Myocyte (in vitro differentiated cells): Measurements from ENCODE around the gene VIL1. TPM values are rescaled to one million over a fixed set of nuclear protein-coding genes. Genes with fewer than 3 reads are reported as not detected.

ENCODE experiments used
- DNase-seq: peaks from one replicate; pipeline ENCODE4 v3.0.0-alpha.2; 2012; ENCODE audit warnings: low read depth
- polyA plus RNA-seq: library from polyadenylated mRNA; unstranded; fragments of >200 nt; gene quantifications from one replicate; pipeline ENCODE4 v1.2.1, GENCODE V29; 2012; ENCODE audit warnings: missing spikeins
- total RNA-seq: library from RNA; depleted of rRNA; stranded (reverse); fragments of >200 nt; gene quantifications from 2 replicates; pipeline ENCODE4 v1.2.3, GENCODE V29; 2014

Gene VIL1
- total RNA-seq = not detected in 2 replicates
- 0.09 TPM for polyA plus RNA-seq

DNA sequence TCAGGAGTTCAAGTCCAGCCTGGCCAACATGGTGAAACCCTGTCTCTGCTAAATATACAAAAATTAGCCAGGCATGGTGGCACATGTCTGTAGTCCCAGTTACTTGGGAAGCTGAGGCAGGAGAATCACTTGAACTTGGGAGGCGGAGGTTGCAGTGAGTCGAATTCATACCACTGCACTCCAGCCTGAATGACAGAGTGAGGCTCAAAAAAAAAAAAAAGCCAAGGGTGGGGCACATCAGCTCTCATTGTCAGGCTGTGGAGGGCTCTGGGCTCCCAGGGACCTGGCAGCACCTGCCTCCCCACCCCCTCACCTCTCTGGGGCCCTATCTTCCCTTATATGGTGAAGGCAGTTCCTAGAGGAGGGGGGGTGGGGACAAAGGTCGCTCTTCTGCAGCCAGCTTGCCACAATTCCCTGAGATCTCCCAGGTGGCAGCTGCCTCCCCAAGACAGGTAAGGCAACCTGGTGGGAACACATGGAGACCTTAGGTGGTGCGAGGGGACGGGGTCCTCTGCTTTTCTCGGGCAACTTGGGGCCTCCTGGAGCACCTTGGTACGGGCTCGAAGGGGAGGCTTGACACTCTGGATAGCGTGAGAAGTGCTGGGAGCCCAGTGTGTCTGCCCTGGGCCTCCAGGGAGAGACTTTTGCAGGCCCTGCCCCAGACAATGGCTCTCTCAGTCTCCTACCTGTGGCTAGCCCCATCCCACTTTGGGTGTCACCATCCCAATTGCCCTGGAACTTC is at the start of gene VIL1:
VIL1 (plus strand) TSS at position 407 of the 742 bp plus-strand sequence. CDS start 4,656 bp downstream, outside the sequence.
- DNase-seq = no peak

DNA sequence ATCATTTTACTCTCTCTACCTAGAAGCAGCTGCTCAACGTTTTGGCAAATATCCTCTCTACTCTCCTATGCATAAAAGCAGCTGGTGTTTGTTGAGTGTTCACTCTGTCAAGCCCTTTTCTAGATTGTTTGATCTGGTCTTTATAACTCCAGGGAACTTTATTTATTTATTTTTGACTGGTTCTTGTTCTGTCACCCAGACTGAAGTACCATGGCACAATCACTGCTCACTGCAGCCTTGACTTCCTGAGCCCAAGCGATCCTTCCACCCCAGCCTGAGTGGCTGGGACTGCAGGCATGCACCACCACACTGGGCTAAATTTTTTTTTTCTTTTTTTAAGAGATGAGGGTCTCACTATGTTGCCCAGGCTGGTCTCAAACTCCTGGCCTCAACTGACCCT is 49.6 kb upstream of the VIL1 start:
- DNase-seq = no peak

DNA sequence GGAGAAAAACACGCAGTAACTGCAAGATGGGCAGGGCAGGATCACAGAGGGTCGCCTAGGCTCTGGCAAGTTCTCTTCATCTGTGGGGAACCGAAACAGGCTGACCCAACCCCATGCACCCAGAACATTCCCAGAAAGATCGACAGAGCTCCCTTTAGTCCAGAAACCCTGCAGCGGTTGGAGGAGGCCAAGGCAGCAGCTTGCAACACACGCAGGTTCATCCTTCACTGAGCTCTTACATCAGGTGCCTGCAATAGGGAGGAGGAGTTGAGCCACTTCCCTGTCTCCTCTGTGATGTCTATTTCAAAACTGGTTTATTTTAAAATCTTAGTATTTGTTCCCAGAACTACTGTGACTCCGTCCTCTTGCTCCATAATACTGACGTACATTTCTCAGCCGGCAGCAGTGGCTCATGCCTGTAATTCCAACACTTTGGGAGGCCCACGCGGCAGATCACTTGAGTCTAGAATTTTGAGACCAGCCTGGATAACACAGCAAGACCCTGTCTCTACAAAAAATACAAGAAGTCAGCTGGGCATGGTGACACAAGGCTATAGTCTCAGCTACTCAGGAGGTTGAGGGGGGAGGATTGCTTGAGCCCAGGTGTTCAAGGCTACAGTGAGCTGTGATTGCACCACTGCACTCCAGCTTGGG is 48.4 kb upstream of the VIL1 start:
- no peak for DNase-seq

DNA sequence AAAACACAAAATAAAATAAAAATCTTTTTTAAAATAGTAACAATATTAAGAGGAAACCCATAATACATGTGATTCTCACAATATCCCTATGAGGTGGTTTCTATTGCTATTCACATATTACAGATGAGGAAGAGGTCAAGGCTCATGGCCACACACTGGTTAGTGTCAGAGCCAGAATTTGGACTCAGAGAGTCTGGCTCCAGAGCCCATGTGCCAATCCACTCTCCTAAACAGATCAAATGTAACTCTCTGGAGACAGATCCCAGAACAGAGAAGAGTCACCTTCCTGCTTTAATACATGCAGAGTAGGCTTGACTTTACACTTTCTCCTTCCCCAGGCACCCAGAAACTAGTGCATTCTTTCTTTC is 47.0 kb upstream of the VIL1 start:
- DNase-seq = no peak

DNA sequence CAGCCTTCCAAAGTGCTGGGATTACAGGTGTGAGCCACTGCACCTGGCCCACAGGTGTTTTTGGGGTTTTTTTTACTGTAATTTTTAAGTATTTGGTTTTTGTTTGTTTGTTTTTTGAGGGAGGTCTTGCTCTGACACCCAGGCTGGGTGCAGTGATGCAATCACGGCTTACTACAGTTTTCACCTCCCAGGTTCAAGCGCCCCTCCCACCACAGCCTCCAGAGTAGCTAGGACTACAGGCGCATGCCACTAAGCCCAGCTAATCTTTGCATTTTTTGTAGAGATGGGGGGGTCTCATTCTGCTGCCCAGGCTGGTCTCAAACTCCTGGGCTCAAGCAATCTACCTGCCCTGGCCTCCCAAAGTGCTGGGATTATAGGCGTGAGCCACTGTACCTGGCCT is 44.1 kb upstream of the VIL1 start:
- DNase-seq = no peak

DNA sequence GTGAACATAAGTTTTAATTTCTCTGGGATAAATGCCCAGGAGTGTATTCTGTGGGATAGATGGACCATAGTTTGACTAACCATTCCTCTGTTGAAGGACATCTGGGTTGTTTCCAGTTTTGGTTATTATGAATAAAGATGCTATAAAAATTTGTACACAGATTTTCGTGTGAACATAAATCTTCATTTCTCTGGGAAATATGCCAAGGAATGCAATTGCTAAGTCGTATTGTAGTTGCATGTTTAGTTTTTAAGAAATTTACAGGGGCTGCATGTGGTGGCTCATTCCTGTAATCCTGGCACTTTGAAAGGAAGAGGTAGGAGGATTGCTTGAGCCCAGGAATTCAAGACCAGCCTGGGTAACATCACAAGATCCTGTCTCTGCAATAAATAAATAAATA is 43.7 kb upstream of the VIL1 start:
- DNase-seq = peak; percentile 59

DNA sequence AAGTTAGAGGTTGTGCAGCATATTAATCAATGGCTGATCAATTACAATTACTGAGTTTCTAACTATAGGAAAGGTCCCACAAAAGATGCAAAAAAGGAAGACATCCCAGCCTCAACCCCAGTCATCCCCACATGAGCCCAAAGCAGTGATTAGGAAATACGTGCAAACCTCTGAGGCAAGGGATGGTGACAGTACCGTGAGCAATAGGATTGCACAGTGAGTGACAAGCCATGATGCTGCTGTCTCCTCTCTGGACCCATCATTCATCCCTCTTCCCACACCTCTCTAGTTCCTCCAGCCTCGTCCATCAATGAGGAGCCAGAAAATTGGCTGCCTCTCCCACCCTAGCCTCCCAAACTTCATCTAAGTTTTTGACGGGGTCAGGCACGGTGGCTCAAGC is 40.9 kb upstream of the VIL1 start:
- DNase-seq = no peak

DNA sequence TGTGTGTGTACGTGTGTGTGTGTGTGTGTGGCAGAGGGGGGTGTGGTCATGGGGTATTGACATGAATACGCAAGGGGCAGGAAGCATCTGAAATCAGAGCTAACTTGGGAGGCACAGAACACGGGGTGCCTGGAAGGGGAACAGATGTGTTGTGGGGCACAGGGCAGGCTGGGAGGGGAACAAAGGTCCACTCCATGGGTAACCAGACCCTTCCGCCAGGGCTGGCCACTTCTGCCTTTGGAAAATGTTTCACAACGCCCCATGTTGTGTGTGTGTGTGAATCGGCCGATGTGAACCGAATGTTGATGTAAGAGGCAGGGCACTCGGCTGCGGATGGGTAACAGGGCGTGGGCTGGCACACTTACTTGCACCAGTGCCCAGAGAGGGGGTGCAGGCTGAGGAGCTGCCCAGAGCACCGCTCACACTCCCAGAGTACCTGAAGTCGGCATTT is 37.0 kb upstream of the VIL1 start, which contains the start of gene SLC11A1:
SLC11A1 (plus strand) TSS at position 358 of the 451 bp plus-strand sequence. CDS start 96 bp downstream, outside the sequence.
- no peak for DNase-seq

DNA sequence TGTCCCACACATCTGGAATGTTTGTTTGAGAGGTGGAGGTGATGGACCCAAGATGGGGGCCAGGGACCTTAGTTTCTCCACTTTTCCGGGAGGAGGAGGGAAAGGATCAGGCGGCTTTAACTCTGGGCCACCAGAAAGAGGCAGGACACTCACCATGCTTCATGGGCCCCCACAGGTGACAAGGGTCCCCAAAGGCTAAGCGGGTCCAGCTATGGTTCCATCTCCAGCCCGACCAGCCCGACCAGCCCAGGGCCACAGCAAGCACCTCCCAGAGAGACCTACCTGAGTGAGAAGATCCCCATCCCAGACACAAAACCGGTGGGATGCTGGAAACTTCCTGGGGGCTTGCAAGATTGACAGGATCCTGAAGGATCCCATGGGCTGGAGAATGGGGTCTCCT is 36.1 kb upstream of the VIL1 start:
- DNase-seq = no peak

DNA sequence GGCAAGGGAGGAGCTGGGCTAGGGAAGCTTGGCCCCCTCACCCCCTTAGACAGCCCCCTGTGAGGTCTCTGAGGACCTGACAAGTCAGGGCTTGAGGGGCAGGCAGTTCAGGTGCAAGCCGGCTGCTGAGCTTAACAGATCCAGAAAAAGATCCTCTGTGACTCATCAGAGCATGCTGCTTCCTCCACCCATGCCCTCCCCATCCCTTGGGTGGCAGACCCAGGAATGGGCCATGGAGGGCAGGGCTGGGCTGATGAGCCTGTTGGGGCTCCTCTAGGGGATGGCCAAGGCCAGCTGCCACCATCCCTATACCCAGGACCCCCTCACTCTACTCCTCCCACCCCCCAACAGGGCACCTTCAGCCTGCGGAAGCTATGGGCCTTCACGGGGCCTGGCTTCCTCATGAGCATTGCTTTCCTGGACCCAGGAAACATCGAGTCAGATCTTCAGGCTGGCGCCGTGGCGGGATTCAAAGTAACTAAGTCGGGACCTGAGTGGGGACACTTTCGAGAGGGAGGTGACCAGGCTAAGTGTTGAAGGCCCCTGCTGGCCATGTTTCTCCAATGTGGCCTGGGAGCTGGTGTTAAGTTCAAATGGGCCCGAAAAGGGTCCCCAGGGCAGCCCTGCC is 34.9 kb upstream of the VIL1 start:
- DNase-seq = peak; percentile 37

DNA sequence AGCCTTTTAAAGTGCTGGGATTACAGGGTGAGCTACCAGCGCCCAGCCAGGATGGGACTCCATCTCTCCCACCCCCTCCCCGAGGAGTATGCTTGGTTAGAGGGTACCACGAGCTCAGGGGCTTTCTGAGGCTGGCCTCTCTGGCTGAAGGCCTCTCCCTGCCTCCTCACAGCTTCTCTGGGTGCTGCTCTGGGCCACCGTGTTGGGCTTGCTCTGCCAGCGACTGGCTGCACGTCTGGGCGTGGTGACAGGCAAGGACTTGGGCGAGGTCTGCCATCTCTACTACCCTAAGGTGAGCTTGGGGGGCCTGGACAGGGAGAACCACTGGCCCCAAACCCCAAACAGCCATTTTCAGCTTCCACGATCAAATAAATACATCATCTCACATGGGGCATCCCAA is 33.9 kb upstream of the VIL1 start:
- DNase-seq = no peak

DNA sequence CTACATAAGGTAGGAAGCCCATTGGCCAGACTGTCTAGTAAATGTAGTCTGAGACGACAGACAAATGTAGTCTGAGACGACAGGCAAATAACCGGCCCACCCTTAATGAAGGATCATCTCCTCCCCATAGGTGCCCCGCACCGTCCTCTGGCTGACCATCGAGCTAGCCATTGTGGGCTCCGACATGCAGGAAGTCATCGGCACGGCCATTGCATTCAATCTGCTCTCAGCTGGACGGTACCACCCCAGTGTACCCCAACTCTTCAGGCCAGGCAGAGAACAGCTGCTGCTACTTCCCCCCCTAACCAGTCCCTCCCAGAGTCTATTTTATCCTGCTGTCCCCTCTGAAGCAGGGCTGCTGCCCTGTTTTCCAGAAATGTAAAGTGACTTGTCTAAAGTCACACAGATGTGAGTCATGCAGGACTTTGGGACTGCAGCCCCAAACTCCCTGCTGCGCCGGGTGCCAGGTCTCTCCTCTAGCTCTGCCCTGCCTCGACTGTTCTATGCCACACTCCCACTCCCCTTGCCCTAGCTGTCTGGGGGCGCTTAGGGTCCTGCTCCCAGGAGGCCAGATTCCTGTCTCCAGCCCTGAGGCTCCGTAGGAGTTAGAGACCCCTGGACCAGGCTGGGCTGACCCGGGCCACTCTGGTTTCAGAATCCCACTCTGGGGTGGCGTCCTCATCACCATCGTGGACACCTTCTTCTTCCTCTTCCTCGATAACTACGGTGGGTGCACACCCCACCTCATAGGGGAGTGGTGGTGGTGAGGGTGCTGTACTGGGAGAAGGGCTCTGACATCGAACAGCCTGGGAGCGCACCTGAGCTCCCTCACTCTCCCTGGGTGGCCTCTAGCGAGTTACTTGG is 32.2 kb upstream of the VIL1 start:
- no peak for DNase-seq

DNA sequence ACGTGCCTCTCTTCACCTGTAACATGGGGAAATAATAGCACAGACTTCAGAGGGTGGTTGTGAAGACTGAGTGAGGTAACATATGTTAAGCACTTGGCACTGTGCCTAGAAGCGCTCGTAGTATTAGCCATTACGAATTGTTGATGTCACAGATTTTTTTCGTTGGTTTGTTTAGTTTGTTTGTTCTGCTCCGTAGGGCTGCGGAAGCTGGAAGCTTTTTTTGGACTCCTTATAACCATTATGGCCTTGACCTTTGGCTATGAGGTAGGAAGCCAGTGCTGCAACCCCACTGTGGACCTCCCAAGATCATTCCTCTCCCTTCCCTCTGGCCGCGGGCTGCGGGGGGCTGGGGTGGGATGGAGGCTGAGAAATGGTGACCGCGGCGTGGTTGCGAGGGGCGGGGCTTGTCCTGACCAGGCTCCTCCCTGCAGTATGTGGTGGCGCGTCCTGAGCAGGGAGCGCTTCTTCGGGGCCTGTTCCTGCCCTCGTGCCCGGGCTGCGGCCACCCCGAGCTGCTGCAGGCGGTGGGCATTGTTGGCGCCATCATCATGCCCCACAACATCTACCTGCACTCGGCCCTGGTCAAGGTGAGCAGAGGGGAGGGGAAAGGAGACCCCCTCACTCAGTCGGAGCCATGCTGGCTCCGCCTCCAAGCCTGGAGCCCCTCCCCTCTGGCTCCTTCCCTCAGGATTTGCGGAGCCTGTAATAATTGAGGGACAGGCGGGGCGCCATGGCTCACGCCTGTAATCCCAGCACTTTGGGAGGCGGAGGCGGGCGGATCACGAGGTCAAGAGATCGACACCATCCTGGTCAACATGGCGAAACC is 31.3 kb upstream of the VIL1 start:
- no peak for DNase-seq

DNA sequence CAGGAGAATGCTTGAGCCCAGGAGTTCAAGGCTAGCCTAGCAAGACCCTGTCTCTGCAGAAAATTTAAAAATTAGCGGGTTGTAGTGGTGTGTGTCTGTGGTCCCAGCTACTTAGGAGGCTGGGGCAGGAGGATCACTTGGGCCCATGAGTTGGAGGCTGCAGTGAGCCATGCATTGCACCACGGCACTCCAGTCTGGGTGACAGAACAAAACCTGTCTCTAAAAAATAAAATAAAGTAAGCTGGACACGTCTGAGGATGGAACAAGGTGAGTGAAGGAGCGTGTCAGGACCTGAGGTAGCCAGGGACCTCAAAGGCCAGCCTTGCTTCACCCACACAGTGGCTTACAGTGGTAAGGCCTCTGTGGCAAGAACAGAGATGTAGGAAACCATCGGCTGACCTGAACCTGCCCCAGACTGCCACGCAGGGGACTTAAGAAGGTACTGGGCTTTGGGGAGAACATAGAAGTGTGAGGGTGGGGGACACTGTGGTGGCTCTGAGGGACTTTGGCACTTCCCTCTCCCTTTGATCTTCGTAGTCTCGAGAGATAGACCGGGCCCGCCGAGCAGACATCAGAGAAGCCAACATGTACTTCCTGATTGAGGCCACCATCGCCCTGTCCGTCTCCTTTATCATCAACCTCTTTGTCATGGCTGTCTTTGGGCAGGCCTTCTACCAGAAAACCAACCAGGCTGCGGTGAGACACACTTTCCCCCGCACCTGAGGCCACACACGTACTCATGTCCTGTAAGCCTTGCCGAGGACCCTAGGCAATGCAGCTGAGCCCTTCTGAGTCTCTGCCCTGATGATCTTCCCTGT is 29.4 kb upstream of the VIL1 start:
- DNase-seq = no peak

DNA sequence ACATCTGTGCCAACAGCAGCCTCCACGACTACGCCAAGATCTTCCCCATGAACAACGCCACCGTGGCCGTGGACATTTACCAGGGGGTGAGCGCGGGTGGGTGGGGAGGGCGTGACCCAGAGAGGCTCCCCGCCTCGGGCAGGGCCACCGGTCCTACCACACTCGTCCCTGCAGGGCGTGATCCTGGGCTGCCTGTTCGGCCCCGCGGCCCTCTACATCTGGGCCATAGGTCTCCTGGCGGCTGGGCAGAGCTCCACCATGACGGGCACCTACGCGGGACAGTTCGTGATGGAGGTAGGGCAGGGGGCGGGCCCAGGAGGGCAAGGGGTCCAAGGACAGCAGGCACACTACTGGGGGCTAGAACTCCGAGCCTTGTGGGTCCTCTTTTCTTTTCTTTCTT is 27.7 kb upstream of the VIL1 start:
- no peak for DNase-seq

DNA sequence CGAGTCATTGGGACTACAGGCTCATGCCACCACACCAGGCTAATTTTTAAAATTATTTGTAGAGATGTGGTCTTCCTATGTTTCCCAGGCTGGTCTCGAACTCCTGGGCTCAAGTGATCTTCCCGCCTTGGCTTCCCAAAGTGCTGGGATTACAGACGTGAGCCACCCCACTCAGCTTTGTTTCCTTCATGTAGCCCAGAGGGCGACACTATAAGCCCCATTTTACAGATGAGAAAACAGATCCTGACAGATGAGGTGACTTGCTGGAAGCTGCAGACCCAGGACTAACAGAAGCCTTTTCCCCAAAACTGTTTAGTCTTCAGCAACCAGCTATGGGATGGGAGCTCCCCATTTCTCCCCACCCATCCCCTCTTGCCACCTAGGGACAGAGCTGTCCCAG is 26.5 kb upstream of the VIL1 start:
- DNase-seq = no peak

DNA sequence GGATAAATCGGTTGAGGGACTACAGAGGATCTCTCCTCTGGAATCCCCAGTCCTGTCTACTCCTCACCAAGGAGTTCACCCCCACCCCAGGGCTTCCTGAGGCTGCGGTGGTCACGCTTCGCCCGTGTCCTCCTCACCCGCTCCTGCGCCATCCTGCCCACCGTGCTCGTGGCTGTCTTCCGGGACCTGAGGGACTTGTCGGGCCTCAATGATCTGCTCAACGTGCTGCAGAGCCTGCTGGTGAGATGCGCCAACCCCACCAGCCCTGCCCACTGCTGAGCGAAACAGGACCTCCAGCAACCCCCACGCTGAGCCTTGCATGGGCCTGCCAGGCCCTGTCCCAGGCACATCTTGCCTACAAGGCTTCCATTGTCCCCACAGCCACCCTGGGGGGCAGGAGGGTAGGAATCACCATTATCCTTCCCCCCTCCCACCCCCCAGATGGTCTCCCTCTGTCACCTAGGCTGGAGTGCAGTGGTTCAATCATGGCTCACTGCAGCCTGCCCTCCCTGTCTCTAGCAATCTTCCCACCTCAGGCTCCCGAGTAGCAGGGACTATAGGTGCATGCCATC is 25.9 kb upstream of the VIL1 start:
- DNase-seq = no peak

DNA sequence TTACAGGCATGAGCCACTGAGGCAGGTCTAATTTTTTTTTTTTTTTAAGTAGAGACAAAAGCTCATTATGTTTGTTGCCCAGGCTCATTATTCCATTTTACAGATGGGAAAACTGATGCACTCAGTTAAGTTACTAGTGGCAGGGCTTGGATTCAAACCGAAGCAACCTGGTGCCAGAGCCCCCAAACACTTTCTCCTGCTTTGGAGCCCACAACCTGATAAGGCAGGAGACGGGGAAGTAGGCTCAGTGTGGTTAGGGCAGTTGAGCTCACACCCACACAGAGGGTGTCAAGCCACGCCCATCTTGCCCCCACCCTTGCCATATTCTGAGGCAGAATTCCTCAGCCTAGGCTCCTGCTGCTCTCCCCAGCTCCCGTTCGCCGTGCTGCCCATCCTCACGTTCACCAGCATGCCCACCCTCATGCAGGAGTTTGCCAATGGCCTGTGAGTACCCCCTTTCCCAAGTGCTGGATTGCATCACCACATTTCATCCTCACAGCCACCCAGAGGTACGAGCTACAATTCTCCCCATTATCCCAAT is 25.1 kb upstream of the VIL1 start:
- no peak for DNase-seq
